ENCODE data around the gene LRIG3. TPM values are rescaled to one million over a fixed set of nuclear protein-coding genes. Genes with fewer than 3 reads are reported as not detected.

The LRIG3 gene
- polyA plus RNA-seq, 1 donor from 2014 or later, result 0.22 TPM

- Histone ChIP-seq H3K36me3 (ENCODE audit: insufficient read depth, low read length) (no peaks in the 10 kb centered on the region), H4K20me1 (ENCODE audit: insufficient read depth) (no peaks in the 10 kb centered on the region), H3K79me2 (replicated peaks; ENCODE audit: insufficient read depth, low read length) (no peaks in the 10 kb centered on the region), H3K4me2 (ENCODE audit: low read length) (no peak overlapping the region), H3K4me3 (ENCODE audit: low read length) (no peak overlapping the region), H2AFZ (ENCODE audit: low read depth, low read length) (no peak overlapping the region), H3K27ac (ENCODE audit: low read length) (no peak overlapping the region), H3K9me3 (ENCODE audit: low read length) (no peaks in the 10 kb centered on the region), H3K27me3 (ENCODE audit: insufficient read depth, low read depth, low read length) (no peaks in the 10 kb centered on the region), H3F3A (ENCODE audit: insufficient read depth, low read length, poor library complexity, severe bottlenecking) (no peaks in the 10 kb centered on the region), H3K9ac (ENCODE audit: low read length) (no peak overlapping the region), H3K9me2 (ENCODE audit: insufficient read depth, low read length) (no peaks in the 10 kb centered on the region)
- TF ChIP-seq TAF1 (IDR thresholded peaks at IDR 0.05; ENCODE audit: low read depth) (no peak), EP300 (conservative IDR thresholded peaks at IDR 0.05; ENCODE audit: poor library complexity, severe bottlenecking) (no peak), RAD21 (conservative IDR thresholded peaks at IDR 0.05) (no peak), MXI1 (conservative IDR thresholded peaks at IDR 0.05; ENCODE audit: poor library complexity, severe bottlenecking) (no peak), REST (IDR thresholded peaks at IDR 0.05; ENCODE audit: borderline replicate concordance) (no peak), SMC3 (conservative IDR thresholded peaks at IDR 0.05; ENCODE audit: poor library complexity) (no peak), EZH2 (IDR thresholded peaks at IDR 0.05; ENCODE audit: borderline replicate concordance, insufficient read depth, low read length, poor library complexity, severe bottlenecking) (no peak), POLR2AphosphoS5 (IDR thresholded peaks at IDR 0.05) (no peak)
- TF ChIP-seq, protein P1, sequence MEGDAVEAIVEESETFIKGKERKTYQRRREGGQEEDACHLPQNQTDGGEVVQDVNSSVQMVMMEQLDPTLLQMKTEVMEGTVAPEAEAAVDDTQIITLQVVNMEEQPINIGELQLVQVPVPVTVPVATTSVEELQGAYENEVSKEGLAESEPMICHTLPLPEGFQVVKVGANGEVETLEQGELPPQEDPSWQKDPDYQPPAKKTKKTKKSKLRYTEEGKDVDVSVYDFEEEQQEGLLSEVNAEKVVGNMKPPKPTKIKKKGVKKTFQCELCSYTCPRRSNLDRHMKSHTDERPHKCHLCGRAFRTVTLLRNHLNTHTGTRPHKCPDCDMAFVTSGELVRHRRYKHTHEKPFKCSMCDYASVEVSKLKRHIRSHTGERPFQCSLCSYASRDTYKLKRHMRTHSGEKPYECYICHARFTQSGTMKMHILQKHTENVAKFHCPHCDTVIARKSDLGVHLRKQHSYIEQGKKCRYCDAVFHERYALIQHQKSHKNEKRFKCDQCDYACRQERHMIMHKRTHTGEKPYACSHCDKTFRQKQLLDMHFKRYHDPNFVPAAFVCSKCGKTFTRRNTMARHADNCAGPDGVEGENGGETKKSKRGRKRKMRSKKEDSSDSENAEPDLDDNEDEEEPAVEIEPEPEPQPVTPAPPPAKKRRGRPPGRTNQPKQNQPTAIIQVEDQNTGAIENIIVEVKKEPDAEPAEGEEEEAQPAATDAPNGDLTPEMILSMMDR (IDR thresholded peaks at IDR 0.05; ENCODE audit: poor library complexity, severe bottlenecking), result no peak
Measured at GRCh38 chr12:58961166-58961565, 40.9 kb upstream of the LRIG3 start.

- Histone ChIP-seq H3K9me3 (ENCODE audit: low read length) (no peaks in the 10 kb centered on the region), H3F3A (ENCODE audit: insufficient read depth, low read length, poor library complexity, severe bottlenecking) (no peaks in the 10 kb centered on the region), H3K36me3 (ENCODE audit: insufficient read depth, low read length) (no peaks in the 10 kb centered on the region), H2AFZ (ENCODE audit: low read depth, low read length) (no peak overlapping the region), H3K9me2 (ENCODE audit: insufficient read depth, low read length) (no peaks in the 10 kb centered on the region), H3K4me3 (ENCODE audit: low read length) (no peak overlapping the region), H3K27ac (ENCODE audit: low read length) (no peak overlapping the region), H3K4me2 (ENCODE audit: low read length) (no peak overlapping the region), H3K27me3 (ENCODE audit: insufficient read depth, low read depth, low read length) (no peaks in the 10 kb centered on the region), H3K9ac (ENCODE audit: low read length) (no peak overlapping the region), H4K20me1 (ENCODE audit: insufficient read depth) (no peaks in the 10 kb centered on the region), H3K79me2 (replicated peaks; ENCODE audit: insufficient read depth, low read length) (no peaks in the 10 kb centered on the region)
- TF ChIP-seq EP300 (conservative IDR thresholded peaks at IDR 0.05; ENCODE audit: poor library complexity, severe bottlenecking) (no peak), SMC3 (conservative IDR thresholded peaks at IDR 0.05; ENCODE audit: poor library complexity) (no peak), TAF1 (IDR thresholded peaks at IDR 0.05; ENCODE audit: low read depth) (no peak), REST (IDR thresholded peaks at IDR 0.05; ENCODE audit: borderline replicate concordance) (no peak), POLR2AphosphoS5 (IDR thresholded peaks at IDR 0.05) (no peak), EZH2 (IDR thresholded peaks at IDR 0.05; ENCODE audit: borderline replicate concordance, insufficient read depth, low read length, poor library complexity, severe bottlenecking) (no peak), RAD21 (conservative IDR thresholded peaks at IDR 0.05) (no peak)
Measured at GRCh38 chr12:58959639-58960300, 39.5 kb upstream of the LRIG3 start.
